NT2/D1 (cell line): Measurements from ENCODE around the gene NRXN3.

Experiments
- YY1 ChIP-seq: IDR thresholded peaks from 2 replicates; pipeline ENCODE4 v1.6.1; 2011; ENCODE audit not compliant: insufficient read length, insufficient read depth
- ZNF274 ChIP-seq: IDR thresholded peaks from 2 replicates; pipeline ENCODE4 v1.6.1; 2011; ENCODE audit warnings: mild to moderate bottlenecking, low read depth, low read length

DNA sequence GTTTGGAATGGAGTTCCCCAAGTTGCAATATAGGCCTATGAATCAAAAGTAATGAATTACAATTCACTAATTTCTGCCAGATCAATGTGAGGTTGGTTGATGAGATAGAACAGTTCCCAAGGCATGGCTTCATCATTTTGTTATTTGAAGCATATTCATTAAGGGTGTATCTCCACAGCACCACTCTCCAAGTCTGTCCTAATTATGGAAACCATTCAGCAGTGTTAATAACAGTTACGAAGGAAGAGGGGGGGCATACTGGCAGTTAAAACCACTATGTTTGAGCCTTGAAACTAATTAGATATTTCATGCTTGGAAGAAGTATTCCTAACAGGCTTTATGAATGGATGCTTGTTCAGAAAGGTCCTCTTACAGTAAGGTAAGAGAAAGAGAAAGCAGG is 1520.8 kb downstream of the NRXN3 start:
- TF ChIP-seq ZNF274 (no peak), YY1 (no peak)
